GM19351 (cell line): ENCODE data around the gene XRRA1.

Experiments
- ATAC-seq: cut with Tn5 transposase; IDR thresholded peaks from one replicate; pipeline ENCODE4 v1.9.1; 2021; ENCODE audit warnings: mild to moderate bottlenecking, moderate library complexity; ENCODE audit not compliant: unreplicated experiment

Gene XRRA1

GRCh38 chr11:74952752-74953151 is 3.9 kb upstream of the XRRA1 start:
- ATAC-seq = no peak

- ATAC-seq = no peak
These were observed 2.3 kb upstream of the XRRA1 start for GRCh38 chr11:74951226-74951625.

GRCh38 chr11:74950374-74950969 is 1.6 kb upstream of the XRRA1 start:
- ATAC-seq = no peak

GRCh38 chr11:74949753-74950137 is 854 bp upstream of the XRRA1 start:
- no peak for ATAC-seq

GRCh38 chr11:74948546-74948897 is 369 bp downstream of the XRRA1 start:
- peak; percentile 7 for ATAC-seq

DNA sequence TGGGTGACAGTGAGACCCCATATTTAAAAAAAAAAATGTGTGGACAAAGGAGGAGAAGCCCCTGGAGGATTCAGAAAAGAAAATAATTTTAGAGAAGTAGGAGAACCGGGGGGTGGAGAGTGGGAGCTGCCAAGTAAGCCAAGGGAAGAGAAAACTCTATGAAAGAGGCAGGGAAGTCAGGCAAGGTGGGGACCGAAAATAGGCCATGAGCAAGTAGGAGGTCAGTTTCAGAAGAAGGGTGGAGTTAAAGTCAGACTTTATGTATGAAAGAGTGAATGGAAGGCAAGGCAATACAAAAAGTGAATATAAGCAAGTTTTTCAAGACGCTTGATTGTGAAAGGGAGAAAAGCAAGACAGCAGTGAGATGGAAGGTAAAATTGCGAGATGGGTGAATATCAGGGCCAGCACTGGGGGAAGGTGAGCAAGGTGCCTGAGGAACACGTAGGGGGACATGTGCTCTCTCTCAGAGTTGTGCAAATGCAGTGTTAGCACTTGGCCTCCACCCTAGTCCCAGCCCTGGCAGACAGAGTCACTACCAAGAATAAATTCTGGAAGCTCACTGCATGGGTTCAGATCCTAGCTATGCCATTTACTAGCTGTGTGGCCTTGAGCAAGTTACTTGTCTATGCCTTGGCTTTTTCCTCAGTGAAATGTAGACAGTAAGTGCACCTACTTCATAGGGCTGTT is 6.7 kb downstream of the XRRA1 start:
- no peak for ATAC-seq

- ATAC-seq = no peak
These were observed 7.4 kb downstream of the XRRA1 start for GRCh38 chr11:74941492-74941891.

DNA sequence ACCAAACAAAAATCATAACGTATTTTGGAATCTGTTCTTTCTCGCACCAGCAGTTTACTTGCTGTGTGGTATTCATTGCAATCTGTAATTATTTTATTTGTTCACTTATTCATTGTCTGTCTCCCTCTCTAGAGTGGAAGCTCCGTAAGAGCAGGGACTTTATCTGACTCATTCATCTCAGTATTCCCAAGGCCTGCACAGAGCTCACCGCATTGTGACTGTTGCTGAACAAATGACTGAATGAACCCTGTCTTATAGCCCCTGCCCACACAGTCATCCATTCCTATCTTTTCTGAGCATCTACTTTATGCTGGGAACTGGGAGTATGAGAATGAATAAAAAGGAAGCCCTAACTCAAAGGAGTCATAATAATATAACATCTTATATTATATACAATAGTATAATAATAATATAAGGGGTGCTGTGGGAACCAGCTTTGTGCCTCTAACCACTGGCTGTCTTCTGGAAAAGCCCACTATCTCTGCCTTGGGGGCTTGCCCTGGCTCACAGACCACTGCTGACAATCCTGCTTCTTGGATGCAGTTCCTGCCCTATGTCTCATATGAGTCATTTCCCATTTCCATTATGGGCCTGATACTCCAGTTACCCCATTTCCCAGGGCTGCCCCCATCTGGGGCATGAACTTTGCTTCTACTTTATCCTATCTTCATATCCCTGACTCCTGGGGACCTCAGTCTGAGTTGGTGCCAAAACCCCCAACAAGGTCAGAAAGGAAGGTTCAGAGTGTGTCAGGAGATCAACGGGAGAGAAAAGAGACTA is 11.0 kb downstream of the XRRA1 start:
- ATAC-seq = no peak

DNA sequence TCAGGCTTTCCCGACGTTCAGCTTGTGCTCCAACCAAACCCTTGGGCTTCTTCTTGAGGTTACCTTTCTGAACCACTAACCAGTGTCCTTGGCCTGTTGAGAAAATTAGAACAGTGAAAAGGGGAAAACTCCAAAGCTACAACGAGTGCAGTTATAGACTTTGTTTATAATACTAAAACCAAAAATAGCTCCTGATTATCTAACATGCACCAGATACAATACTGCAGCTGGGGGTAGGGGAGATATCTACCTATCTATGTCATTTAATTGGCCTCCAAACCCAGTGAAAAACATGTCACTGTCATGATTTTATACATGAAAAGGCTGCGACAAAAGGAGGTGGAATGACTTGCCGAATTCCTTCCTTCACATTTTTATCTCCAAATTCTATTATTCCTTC is 11.9 kb downstream of the XRRA1 start:
- no peak for ATAC-seq

DNA sequence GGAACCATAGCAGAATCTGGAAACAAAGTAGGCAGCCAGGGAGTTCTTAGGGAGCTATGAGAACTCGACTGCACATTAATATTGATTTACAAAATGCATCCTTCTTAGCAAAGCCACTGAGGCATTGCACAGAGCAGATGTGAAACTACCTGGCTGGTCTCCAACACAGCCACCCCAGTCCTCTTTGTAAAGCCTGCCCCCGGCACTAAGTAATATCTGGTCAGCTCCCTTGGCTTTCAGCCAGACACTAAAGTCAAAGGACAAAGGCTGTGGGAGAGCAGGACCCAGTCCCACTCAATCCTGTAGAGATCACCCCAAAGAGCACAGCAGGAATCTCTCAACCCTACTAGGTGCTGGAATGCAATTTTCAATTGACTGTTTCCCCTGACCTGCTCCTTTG is 12.8 kb downstream of the XRRA1 start:
- ATAC-seq = no peak

DNA sequence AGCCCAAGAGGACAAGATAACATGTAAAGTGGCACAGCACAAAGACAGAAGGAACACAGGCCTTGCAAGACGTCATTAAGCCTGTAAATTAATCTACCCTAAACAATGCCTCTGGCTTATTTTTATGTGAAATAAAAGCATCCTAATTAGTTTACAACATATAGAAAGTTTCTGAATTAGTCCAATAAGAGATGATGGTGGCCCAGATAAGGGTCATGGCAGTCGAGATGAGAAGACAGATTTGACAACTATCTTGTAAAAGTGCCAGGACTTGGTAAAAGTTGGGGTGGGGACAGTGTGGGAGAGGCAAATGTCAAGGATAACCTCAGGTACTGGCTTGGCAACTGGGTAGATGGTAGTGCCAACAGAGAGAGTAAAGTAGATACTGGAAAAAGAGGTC is 13.6 kb downstream of the XRRA1 start:
- ATAC-seq = no peak

- ATAC-seq = no peak
These were observed 15.1 kb downstream of the XRRA1 start for GRCh38 chr11:74933765-74934164.

- ATAC-seq = no peak
These were observed 16.1 kb downstream of the XRRA1 start for GRCh38 chr11:74932797-74933196.

- no peak for ATAC-seq
These were observed 16.7 kb downstream of the XRRA1 start for GRCh38 chr11:74932169-74932568.

- peak; percentile 68 for ATAC-seq
These were observed 19.2 kb downstream of the XRRA1 start for GRCh38 chr11:74929431-74930363.

- ATAC-seq = no peak
These were observed 21.4 kb downstream of the XRRA1 start for GRCh38 chr11:74927496-74927895.

GRCh38 chr11:74926304-74927030 is 22.4 kb downstream of the XRRA1 start:
- no peak for ATAC-seq

GRCh38 chr11:74925281-74925680 is 23.6 kb downstream of the XRRA1 start:
- ATAC-seq = no peak

- no peak for ATAC-seq
These were observed 25.8 kb downstream of the XRRA1 start for GRCh38 chr11:74923125-74923524.

DNA sequence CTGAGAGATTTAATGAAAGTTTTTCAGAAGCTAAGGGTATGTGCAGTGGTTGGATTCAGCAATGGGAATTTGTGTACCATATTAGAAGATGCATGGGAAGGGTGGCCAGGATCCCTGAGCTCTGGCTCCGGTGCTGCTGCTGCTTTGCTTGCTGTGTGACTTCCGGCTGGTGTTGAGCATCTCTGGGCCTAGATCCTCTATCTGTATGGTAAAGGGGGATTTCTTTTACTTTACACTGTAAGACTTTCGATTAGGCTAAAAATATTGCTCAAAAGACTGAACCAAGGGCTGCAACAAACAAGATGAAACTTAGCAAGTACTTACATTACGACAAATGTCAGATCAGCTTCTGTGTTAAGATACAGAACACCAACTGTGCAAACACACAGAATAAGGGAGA is 39.1 kb downstream of the XRRA1 start:
- no peak for ATAC-seq
